Right lobe of liver (tissue), 4 donors: ENCODE measurements around the gene DIP2C.

Source experiments
- POLR2A ChIP-seq: fragments of 450-650 bp; IDR thresholded peaks from one replicate; pipeline ENCODE4 v1.6.1; 2017; ENCODE audit warnings: antibody characterized with exemption, mild to moderate bottlenecking
- TF ChIP-seq, protein P1 (sequence below), 4 donors: fragments of 200-600 bp in 3 of 4; fragments of 450-650 bp in 1 of 4; IDR thresholded peaks; one replicate each; pipeline versions ENCODE4 v1.5.1 to v1.8.0; 2016 to 2022; ENCODE audit warnings: antibody characterized with exemption in 4 of 4, mild to moderate bottlenecking in 2 of 4
- donor health status: DM: no; HTN: no; CAD: no.
- donor health status: DM: no; HTN: no; CAD: no.
- donor health status: DM: no; HTN: yes; CAD: no.

DNA sequence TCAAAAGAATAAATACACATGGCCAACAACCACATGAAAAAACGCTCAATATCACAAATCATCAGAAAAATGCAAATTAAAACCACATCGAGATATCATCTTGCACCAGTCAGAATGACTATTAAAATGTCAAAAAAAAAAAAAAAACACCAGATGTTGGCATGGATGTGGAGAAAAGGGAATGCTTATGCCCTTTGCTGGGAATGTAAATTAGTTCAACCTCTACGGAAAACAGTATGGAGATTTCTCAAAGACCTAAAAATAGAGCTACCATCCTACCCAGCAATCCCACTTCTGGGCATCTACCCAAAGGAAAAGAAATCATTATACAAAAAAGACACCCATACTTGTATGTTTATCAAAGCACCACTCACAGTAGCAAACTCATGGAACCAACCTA is 45.0 kb upstream of the DIP2C start:
- TF ChIP-seq, protein P1, sequence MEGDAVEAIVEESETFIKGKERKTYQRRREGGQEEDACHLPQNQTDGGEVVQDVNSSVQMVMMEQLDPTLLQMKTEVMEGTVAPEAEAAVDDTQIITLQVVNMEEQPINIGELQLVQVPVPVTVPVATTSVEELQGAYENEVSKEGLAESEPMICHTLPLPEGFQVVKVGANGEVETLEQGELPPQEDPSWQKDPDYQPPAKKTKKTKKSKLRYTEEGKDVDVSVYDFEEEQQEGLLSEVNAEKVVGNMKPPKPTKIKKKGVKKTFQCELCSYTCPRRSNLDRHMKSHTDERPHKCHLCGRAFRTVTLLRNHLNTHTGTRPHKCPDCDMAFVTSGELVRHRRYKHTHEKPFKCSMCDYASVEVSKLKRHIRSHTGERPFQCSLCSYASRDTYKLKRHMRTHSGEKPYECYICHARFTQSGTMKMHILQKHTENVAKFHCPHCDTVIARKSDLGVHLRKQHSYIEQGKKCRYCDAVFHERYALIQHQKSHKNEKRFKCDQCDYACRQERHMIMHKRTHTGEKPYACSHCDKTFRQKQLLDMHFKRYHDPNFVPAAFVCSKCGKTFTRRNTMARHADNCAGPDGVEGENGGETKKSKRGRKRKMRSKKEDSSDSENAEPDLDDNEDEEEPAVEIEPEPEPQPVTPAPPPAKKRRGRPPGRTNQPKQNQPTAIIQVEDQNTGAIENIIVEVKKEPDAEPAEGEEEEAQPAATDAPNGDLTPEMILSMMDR (IDR thresholded peaks at IDR 0.05) = no peak
- TF ChIP-seq POLR2A = no peak
